HEK293T (cell line): ENCODE measurements around the gene RNU2-1.

Source experiments
- FOXM1 ChIP-seq: fragments of 450-650 bp; IDR thresholded peaks from 2 replicates; pipeline ENCODE4 v1.6.1; 2017; ENCODE audit warnings: mild to moderate bottlenecking, borderline replicate concordance
- SUZ12 ChIP-seq: fragments of 450-650 bp; IDR thresholded peaks from 2 replicates; pipeline ENCODE4 v1.6.1; 2016; ENCODE audit warnings: mild to moderate bottlenecking

- TF ChIP-seq SUZ12, result no peak
- TF ChIP-seq FOXM1, result no peak
Measured at GRCh38 chr17:43193251-43193650, 40.5 kb downstream of the RNU2-1 start.
